ENCODE results near the gene C11orf24. TPM values are rescaled to one million over a fixed set of nuclear protein-coding genes. Genes with fewer than 3 reads are reported as not detected.

C11orf24 gene
- total and polyA plus RNA-seq, 2 of the 4 experiments (the other 2 are of a cell fraction) = 42.5 to 135 TPM

DNA sequence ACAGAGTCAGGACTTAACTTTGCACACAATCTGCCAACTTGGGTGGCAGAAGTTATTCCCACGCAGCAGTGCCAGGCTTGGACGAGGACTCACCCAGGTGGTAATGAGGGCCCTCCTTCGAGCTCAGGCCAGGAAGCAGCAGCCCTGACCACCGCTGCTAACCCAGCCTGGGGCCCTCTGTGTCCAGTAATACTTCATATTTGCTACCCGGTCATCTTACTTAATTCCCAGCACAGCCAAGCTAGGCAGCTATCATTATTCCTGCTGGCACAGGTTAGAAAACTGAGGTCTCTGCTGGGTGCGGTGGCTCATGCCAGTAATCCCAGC lies 25.2 kb upstream of the C11orf24 start:
- H2AFZ ChIP-seq (replicated peaks; ENCODE audit: low read length, poor library complexity) = no peak overlapping the region
- no peak overlapping the region for H2BK120ac ChIP-seq (ENCODE audit: low read depth, low read length)
- H3K4me3 ChIP-seq (ENCODE audit: insufficient read depth, low read depth, low read length) = no peak overlapping the region
- intact Hi-C loops (cut with micrococcal nuclease) = loop anchor here (1.0 kb wide), 4 partner anchors 26 to 88 kb away; partner anchors contain the start of gene C11orf24
- ATAC-seq (ENCODE audit: low read depth) (no peak), DNase-seq (no peak)
- POLR2A ChIA-PET (ENCODE audit: unreplicated experiment) = interaction anchor here (1.3 kb wide), 1 partner anchor 39 kb away, joined by 3 read pairs; no protein-coding TSS in a partner anchor
- CTCF ChIA-PET = interaction anchor here (0.8 to 1.1 kb wide), 3 partner anchors 9 to 39 kb away, joined by 3 to 4 read pairs (median 3); no protein-coding TSS in a partner anchor
- no peak overlapping the region for H3K4ac ChIP-seq (ENCODE audit: low read depth, low read length)
- no peak overlapping the region for H2AK5ac ChIP-seq (ENCODE audit: low read depth, low read length)
- no peaks in the 10 kb centered on the region for H3K9me1 ChIP-seq (ENCODE audit: insufficient read depth, low read length)
- dilution Hi-C loops (cut with HindIII; ENCODE audit: low sequenced_read_pairs, unreplicated experiment) = no loop called here
- H3K27ac ChIP-seq (ENCODE audit: insufficient read depth, low read length) = no peak overlapping the region
- H3K14ac ChIP-seq (replicated peaks; ENCODE audit: low read depth, low read length) = no peak overlapping the region
- 92% methylated on average over 2 of the region's 6 CpGs; no CpG with 5 or more reads in 1 of the 2 experiments for WGBS, 2 experiments (ENCODE audit: extremely low coverage in 2 of 2, insufficient read length in 1 of 2)
- H3K9ac ChIP-seq (ENCODE audit: low read depth, low read length) = no peak overlapping the region
- H3K27me3 ChIP-seq (ENCODE audit: control insufficient read depth, insufficient read depth, low read length) = peaks cover 2% of the 10 kb centered on the region; the same call in 1 of the 2 replicates
- H4K5ac ChIP-seq (ENCODE audit: low read depth, low read length) = no peak overlapping the region
- no TSS peak for BruUV-seq (replicated peaks)
- H3K4me2 ChIP-seq (ENCODE audit: low read depth, low read length) = no peak overlapping the region
- no peaks in the 10 kb centered on the region for H3K79me1 ChIP-seq (ENCODE audit: low read depth in 1 of 2, low read length in 2 of 2)
- H2BK15ac ChIP-seq (ENCODE audit: low read depth, low read length) = no peak overlapping the region
- in situ Hi-C loops (cut with MboI; ENCODE audit: low sequenced_read_pairs) = loop anchor here (5.0 kb wide), 1 partner anchor 40 kb away; no protein-coding TSS in a partner anchor
- no peaks in the 10 kb centered on the region for H4K20me1 ChIP-seq (ENCODE audit: insufficient read depth, low read length)
- TF ChIP-seq MAZ (IDR thresholded peaks at IDR 0.05; ENCODE audit: borderline replicate concordance, low read depth, low read length) (no peak), NFE2L2 (IDR thresholded peaks at IDR 0.05; ENCODE audit: low read depth, low read length) (no peak), RAD21 (IDR thresholded peaks at IDR 0.05; ENCODE audit: low read length) (no peak), RCOR1 (IDR thresholded peaks at IDR 0.05; ENCODE audit: insufficient replicate concordance, low read length) (no peak)
- TF ChIP-seq, protein P1, sequence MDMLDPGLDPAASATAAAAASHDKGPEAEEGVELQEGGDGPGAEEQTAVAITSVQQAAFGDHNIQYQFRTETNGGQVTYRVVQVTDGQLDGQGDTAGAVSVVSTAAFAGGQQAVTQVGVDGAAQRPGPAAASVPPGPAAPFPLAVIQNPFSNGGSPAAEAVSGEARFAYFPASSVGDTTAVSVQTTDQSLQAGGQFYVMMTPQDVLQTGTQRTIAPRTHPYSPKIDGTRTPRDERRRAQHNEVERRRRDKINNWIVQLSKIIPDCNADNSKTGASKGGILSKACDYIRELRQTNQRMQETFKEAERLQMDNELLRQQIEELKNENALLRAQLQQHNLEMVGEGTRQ (IDR thresholded peaks at IDR 0.05; ENCODE audit: low read depth, low read length) = no peak
- no peak overlapping the region for H3K23ac ChIP-seq (ENCODE audit: low read depth, low read length)
- H3K18ac ChIP-seq (ENCODE audit: low read depth, low read length) = no peak overlapping the region
- no peaks in the 10 kb centered on the region; the same call in 1 of the 2 replicates for H3K4me1 ChIP-seq (ENCODE audit: control insufficient read depth, insufficient read depth, low read length)
- no peak overlapping the region for H3K56ac ChIP-seq (ENCODE audit: extremely low read depth, insufficient read depth, low read length)
- H2BK20ac ChIP-seq (ENCODE audit: low read depth, low read length) = no peak overlapping the region
- H3K9me3 ChIP-seq (ENCODE audit: control insufficient read depth, insufficient read depth, low read length) = no peaks in the 10 kb centered on the region
- H2BK5ac ChIP-seq (ENCODE audit: low read depth, low read length, poor library complexity, severe bottlenecking) = no peak overlapping the region
- H4K91ac ChIP-seq (ENCODE audit: insufficient read depth, low read depth, low read length) = no peak overlapping the region
- no peaks in the 10 kb centered on the region for H3K36me3 ChIP-seq (ENCODE audit: control insufficient read depth, insufficient read depth, low read length)
- no peak overlapping the region for H2AK9ac ChIP-seq (replicated peaks; ENCODE audit: low read depth, low read length, poor library complexity)
- no peak overlapping the region for H4K8ac ChIP-seq (ENCODE audit: low read depth in 2 of 2, low read length in 2 of 2)
